Heart left ventricle (tissue), 13 donors: Measurements from ENCODE around the gene NADSYN1.

Experiments used
- POLR2A ChIP-seq, 2 donors: fragments of 450-650 bp; IDR thresholded peaks; one replicate each; pipeline ENCODE4 v1.6.1; 2017; ENCODE audit warnings: antibody characterized with exemption in 2 of 2, mild to moderate bottlenecking in 2 of 2, moderate library complexity in 2 of 2
- TF ChIP-seq, protein P1 (sequence below), 12 donors: fragments of 200-600 bp; sonication (generic) in 4 of 12; IDR thresholded peaks; one replicate each; pipeline versions ENCODE4 v1.5.0 to v1.8.0; 2018 to 2022; ENCODE audit warnings: antibody characterized with exemption in 12 of 12, mild to moderate bottlenecking in 5 of 12
- donor health status: ischemic (EF 13 %, LVEDD 7.1; RV severe dilation, severe dysfunction).
- donor health status: DM: no; HTN: yes; CAD: no.
- donor health status: DM: no; HTN: no; CAD: no.
- donor health status: ischemic (EF 25% LVEDD 6.9; RV normal size, moderate dysfunction).
- donor health status: ischemic (EF 25% LVEDD 5.7; RV mildly dilated, moderate dysfunction).
- donor health status: ischemic (EF 35%, LVEDD 5.7; RV mildly dilated, moderate dysfunction).
- donor health status: nonischemic (EF 11% LVEDD 7.7; RV severe dilation, severe dysfunction).
- donor health status: DM: yes; HTN: yes; CAD: no.
- donor health status: PGD.
- donor health status: ischemic (EF 29% LVEDD 5.4; RV normal size, mild dysfunction).
- donor health status: nonischemic (EF 23%, LVEDD 6.1; RV moderate dilation, normal function).

DNA sequence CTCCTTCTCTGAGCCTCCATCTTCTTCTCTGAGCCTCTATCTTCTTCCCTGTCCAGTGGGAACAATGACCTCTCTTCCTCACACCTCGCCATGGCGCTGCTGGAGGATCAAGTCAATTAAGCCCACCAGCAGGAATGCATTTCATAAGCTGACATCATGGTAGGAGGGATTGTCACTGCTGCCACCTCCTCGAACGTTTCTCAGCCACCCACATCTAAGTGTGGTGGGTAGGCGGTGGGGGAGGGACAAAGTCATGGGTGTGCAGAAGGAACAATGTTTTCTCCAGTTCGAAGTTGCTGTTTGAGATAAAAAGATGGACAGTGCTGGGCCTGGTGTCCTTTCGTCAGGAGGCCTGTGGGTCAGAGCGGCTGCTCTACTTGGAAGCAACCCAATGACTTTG lies 48.8 kb upstream of the NADSYN1 start:
- TF ChIP-seq, protein P1, sequence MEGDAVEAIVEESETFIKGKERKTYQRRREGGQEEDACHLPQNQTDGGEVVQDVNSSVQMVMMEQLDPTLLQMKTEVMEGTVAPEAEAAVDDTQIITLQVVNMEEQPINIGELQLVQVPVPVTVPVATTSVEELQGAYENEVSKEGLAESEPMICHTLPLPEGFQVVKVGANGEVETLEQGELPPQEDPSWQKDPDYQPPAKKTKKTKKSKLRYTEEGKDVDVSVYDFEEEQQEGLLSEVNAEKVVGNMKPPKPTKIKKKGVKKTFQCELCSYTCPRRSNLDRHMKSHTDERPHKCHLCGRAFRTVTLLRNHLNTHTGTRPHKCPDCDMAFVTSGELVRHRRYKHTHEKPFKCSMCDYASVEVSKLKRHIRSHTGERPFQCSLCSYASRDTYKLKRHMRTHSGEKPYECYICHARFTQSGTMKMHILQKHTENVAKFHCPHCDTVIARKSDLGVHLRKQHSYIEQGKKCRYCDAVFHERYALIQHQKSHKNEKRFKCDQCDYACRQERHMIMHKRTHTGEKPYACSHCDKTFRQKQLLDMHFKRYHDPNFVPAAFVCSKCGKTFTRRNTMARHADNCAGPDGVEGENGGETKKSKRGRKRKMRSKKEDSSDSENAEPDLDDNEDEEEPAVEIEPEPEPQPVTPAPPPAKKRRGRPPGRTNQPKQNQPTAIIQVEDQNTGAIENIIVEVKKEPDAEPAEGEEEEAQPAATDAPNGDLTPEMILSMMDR (IDR thresholded peaks at IDR 0.05), result no peak
- TF ChIP-seq POLR2A (IDR thresholded peaks at IDR 0.05), result no peak
